Stimulated activated CD8-positive, alpha-beta memory T cell treated with anti-CD3 and anti-CD28 coated beads, Interleukin-15, amount 100 ng/mL, for 1 hour (primary cell): Measurements from ENCODE around the gene SLC39A6.

Source experiments
- DNase-seq: peaks from one replicate; pipeline ENCODE4 v3.0.0-alpha.2; 2020; ENCODE audit warnings: low read depth

Gene SLC39A6

GRCh38 chr18:36058674-36059073 lies 70.5 kb downstream of the SLC39A6 start:
- no peak for DNase-seq
